Measurements from ENCODE around the gene MOV10L1.

DNA sequence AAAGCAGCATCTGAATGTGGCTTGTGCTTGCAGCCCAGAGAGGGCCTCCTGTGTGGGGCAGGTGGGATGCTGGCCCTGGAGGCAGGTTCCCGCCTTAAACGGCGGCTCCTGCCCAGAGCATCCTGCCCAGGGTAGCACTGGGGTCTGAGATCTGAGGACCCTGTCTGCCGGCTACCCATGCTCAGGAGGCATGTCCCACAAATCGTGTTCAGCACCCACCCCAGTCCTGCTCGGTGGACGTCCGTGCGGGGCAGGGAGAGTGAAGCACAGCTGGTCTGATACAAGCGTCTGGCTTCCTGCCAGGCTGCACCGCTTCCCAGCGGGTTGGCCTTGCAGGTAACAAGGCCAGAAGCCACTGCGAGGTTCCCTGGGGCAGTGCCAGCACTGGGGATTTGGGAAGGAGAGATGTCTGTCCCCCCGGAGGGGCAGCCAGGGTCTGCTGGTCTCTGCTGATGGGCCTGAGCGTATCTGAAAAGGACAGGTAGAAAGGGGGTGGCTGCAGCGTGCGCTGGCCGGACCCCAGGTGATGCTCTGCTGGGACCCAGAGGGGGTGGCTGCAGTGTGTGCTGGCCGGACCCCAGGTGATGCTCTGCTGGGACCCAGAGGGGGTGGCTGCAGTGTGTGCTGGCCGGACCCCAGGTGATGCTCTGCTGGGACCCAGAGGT, 99.5 kb downstream of the MOV10L1 start:
- TF ChIP-seq POLR2A (IDR thresholded peaks at IDR 0.05; ENCODE audit: low read depth), result no peak
- TF ChIP-seq, protein P1, sequence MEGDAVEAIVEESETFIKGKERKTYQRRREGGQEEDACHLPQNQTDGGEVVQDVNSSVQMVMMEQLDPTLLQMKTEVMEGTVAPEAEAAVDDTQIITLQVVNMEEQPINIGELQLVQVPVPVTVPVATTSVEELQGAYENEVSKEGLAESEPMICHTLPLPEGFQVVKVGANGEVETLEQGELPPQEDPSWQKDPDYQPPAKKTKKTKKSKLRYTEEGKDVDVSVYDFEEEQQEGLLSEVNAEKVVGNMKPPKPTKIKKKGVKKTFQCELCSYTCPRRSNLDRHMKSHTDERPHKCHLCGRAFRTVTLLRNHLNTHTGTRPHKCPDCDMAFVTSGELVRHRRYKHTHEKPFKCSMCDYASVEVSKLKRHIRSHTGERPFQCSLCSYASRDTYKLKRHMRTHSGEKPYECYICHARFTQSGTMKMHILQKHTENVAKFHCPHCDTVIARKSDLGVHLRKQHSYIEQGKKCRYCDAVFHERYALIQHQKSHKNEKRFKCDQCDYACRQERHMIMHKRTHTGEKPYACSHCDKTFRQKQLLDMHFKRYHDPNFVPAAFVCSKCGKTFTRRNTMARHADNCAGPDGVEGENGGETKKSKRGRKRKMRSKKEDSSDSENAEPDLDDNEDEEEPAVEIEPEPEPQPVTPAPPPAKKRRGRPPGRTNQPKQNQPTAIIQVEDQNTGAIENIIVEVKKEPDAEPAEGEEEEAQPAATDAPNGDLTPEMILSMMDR (IDR thresholded peaks at IDR 0.05), result no peak

All from esophagus muscularis mucosa (tissue), 3 donors.